Measurements from ENCODE around the gene RHBDD3. TPM values are rescaled to one million over a fixed set of nuclear protein-coding genes. Genes with fewer than 3 reads are reported as not detected.

RHBDD3 gene
- total and polyA plus RNA-seq, 2 of the 8 experiments (the other 6 are each of a cell fraction or from before 2014, with no cell fraction given): 72.1 to 117 TPM

DNA sequence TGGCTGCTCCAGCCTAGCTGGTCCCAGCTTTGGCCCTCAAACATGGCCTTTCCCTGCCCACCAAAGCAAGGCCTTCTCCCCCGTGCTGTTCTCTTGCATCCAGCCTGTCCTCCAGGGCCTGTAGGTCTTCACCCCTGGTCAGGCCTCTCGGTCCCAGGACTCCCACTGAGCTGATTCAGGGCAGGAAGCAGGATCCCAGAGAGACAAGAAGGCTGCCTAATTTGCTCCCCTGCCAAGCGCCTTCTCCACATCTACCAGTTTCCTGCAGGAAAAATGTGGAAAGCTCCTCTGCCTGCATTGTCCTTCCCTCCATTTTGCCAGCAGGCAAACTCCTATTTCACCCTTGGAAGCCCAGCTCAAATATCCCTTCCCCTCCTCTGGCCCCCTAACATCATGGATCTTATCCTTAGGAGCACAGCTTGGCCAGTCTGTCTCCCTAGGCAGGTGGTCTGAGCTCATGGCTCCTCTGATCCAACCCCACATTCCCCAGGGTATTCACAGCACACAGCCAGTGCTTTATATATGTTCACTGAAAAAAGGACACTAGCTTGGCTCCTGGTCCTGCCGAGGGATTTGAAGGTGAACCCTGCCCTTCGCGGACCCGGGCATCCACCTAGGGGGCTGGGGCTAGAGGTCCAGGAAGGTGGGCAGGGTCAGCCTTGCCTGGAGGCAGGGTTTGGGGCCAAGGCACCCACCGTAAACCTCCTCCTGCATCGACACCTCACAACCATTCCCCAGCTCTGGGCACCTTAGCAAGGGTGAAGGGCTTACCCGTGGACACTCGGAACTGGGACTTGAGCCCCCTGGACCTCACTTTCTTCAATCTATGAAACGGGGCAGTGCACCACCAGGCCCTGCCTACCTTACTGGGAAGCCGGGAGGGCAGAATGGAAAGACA is 968 bp downstream of the RHBDD3 start:
- no peak overlapping the region for H3K14ac ChIP-seq (ENCODE audit: insufficient read length)
- peak overlapping the region; percentile 80 to 96 (median 95) for H3K4me3 ChIP-seq (ENCODE audit: extremely low read depth in 1 of 4, insufficient read depth in 2 of 4, low read depth in 3 of 4, low read length in 4 of 4)
- peak overlapping the region; percentile 77 for H4K5ac ChIP-seq (ENCODE audit: insufficient read length, low read depth, low read length)
- H4K20me1 ChIP-seq (replicated peaks in 1 of 2; ENCODE audit: control insufficient read depth in 1 of 2, insufficient read depth in 2 of 2, low read length in 2 of 2): peaks cover 23 to 25% of the 10 kb centered on the region in 2 experiments
- H3K23me2 ChIP-seq (ENCODE audit: low read depth, low read length): peaks cover 18% of the 10 kb centered on the region
- no peak overlapping the region for H2AFZ ChIP-seq (ENCODE audit: low read length)
- H3K27ac ChIP-seq (ENCODE audit: low read depth, low read length): peak overlapping the region; percentile 100; the same call in 1 of the 2 replicates
- no peaks in the 10 kb centered on the region for H3K9me3 ChIP-seq (ENCODE audit: insufficient read depth in 2 of 2, low read depth in 1 of 2, low read length in 1 of 2)
- H2AK5ac ChIP-seq (ENCODE audit: low read depth, low read length): peak overlapping the region; percentile 95; the same call in 1 of the 2 replicates
- H3K9ac ChIP-seq (replicated peaks in 1 of 4; ENCODE audit: extremely low read depth in 1 of 4, low read depth in 3 of 4, low read length in 3 of 4): peak overlapping the region; percentile 94 to 100 (median 100)
- H3K4me2 ChIP-seq (ENCODE audit: insufficient read depth in 1 of 2, low read depth in 2 of 2, low read length in 2 of 2): peak overlapping the region; percentile 73 to 80
- H3K27me3 ChIP-seq (replicated peaks in 1 of 4; ENCODE audit: control insufficient read depth in 3 of 4, extremely low read depth in 1 of 4, insufficient read depth in 3 of 4, low read length in 3 of 4): no peaks in the 10 kb centered on the region
- peak overlapping the region; percentile 99 for H3K56ac ChIP-seq (replicated peaks; ENCODE audit: insufficient read length, low read depth, low read length)
- peak overlapping the region; percentile 89 for H3K18ac ChIP-seq (ENCODE audit: extremely low read depth, low read length)
- H3K36me3 ChIP-seq (ENCODE audit: control insufficient read depth in 2 of 4, insufficient read depth in 4 of 4, low read length in 3 of 4): peaks cover 7 to 52% (median 16%) of the 10 kb centered on the region in 4 experiments
- FAIRE-seq: no peak
- DNase-seq (ENCODE audit: low read depth in 1 of 2, low spot score in 2 of 2): no peak
- H2BK20ac ChIP-seq (ENCODE audit: low read length): no peak overlapping the region
- TF ChIP-seq SIN3A (conservative IDR thresholded peaks at IDR 0.05 in 1 of 2, IDR thresholded peaks at IDR 0.05 in 1 of 2; ENCODE audit: low read depth in 1 of 2, low read length in 2 of 2) (peak in 1 of 2 experiments; percentile 0; a peak in 1 of 4 replicates), CBX5 (IDR thresholded peaks at IDR 0.05; ENCODE audit: low read depth, low read length) (no peak), ASH2L (IDR thresholded peaks at IDR 0.05; ENCODE audit: low read length) (no peak), ATF3 (IDR thresholded peaks at IDR 0.05; ENCODE audit: insufficient read depth, low read depth, low read length) (no peak)
- CTCF ChIA-PET (ENCODE audit: partially characterized antibody): interaction anchor here (0.6 to 4.4 kb wide), 5 partner anchors 18 to 155 kb away, joined by 3 to 17 read pairs (median 3); partner anchors contain the start of gene EMID1
- 33% methylated on average over 13 of the region's 13 CpGs; no CpG with 5 or more reads in 1 of the 2 experiments for WGBS, 2 experiments (ENCODE audit: extremely low coverage in 1 of 2, insufficient coverage in 1 of 2, insufficient read length in 1 of 2, insufficient replicate concordance in 2 of 2, low coverage in 1 of 2, low lambda C conversion rate in 2 of 2, missing lambda C conversion rate in 1 of 2)
- H2BK12ac ChIP-seq (ENCODE audit: low read depth, low read length): peak overlapping the region; percentile 68; the same call in 1 of the 2 replicates
- peaks cover 32 to 55% of the 10 kb centered on the region in 2 experiments for H3K79me2 ChIP-seq (ENCODE audit: control insufficient read depth in 1 of 2, insufficient read depth in 2 of 2, low read length in 2 of 2)
- peaks cover 8% of the 10 kb centered on the region for H3K79me1 ChIP-seq (ENCODE audit: low read depth, low read length)
- no peak overlapping the region for H2BK120ac ChIP-seq (replicated peaks; ENCODE audit: low read depth, low read length)
- peak overlapping the region; percentile 100; the same call in 1 of the 2 replicates for H4K8ac ChIP-seq (ENCODE audit: extremely low read depth, insufficient read depth, low read length)
- POLR2A ChIA-PET (ENCODE audit: partially characterized antibody): interaction anchor here (0.6 to 21.4 kb wide), 19 partner anchors 8 to 499 kb away, joined by 3 to 436 read pairs (median 5); partner anchors contain the start of genes EMID1, GAS2L1 and XBP1
- no peak overlapping the region for H3K23ac ChIP-seq (ENCODE audit: insufficient read length)
- peaks cover 6 to 19% (median 11%) of the 10 kb centered on the region in 4 experiments; a peak in 6 of 7 replicates for H3K4me1 ChIP-seq (replicated peaks in 1 of 4; ENCODE audit: control insufficient read depth in 3 of 4, insufficient read depth in 4 of 4, low read length in 3 of 4)
- H3K4ac ChIP-seq (replicated peaks; ENCODE audit: insufficient read length, low read depth, low read length): peak overlapping the region; percentile 11
- H2BK15ac ChIP-seq (ENCODE audit: low read length): peak overlapping the region; percentile 95
- peak overlapping the region; percentile 81 for H4K91ac ChIP-seq (replicated peaks; ENCODE audit: insufficient read length, low read length)
- H2BK5ac ChIP-seq (ENCODE audit: low read depth, low read length): peak overlapping the region; percentile 100
